Tibial nerve (tissue), 4 donors: ENCODE results near the gene GIMAP7. TPM values are rescaled to one million over a fixed set of nuclear protein-coding genes. Genes with fewer than 3 reads are reported as not detected.

Source experiments
- DNase-seq, 2 donors: peaks; one replicate each; pipeline ENCODE4 v3.0.0-alpha.2; 2019; ENCODE audit warnings: low spot score in 2 of 2
- H3K27ac ChIP-seq, 4 donors: fragments of 200-600 bp; sonication (generic) in 3 of 4; one replicate each; pipeline ENCODE4 v1.5.1; 2017 to 2019; ENCODE audit warnings: mild to moderate bottlenecking in 1 of 4
- H3K27me3 ChIP-seq, 2 donors: fragments of 200-600 bp; sonication (generic) in 1 of 2; one replicate each; pipeline versions ENCODE4 v1.5.1 to v1.6.0; 2017 to 2019
- H3K36me3 ChIP-seq, 3 donors: fragments of 200-600 bp; sonication (generic); one replicate each; pipeline ENCODE4 v1.5.1; 2018 to 2019
- H3K4me1 ChIP-seq, 4 donors: fragments of 200-600 bp; sonication (generic) in 3 of 4; one replicate each; pipeline ENCODE4 v1.5.1; 2017 to 2019
- H3K4me3 ChIP-seq, 4 donors: fragments of 200-600 bp; sonication (generic) in 3 of 4; one replicate each; pipeline ENCODE4 v1.5.1; 2017 to 2019; ENCODE audit warnings: mild to moderate bottlenecking in 1 of 4, moderate library complexity in 1 of 4
- H3K9me3 ChIP-seq, 4 donors: fragments of 200-600 bp; sonication (generic) in 3 of 4; one replicate each; pipeline ENCODE4 v1.5.1; 2017 to 2019
- CTCF ChIP-seq, 5 experiments: fragments of 200-600 bp in 3 of 5; fragments of 450-650 bp in 2 of 5; sonication (generic) in 3 of 5; IDR thresholded peaks; one replicate each; pipeline ENCODE4 v1.5.1; 2016 to 2019; ENCODE audit warnings: antibody characterized with exemption in 5 of 5, mild to moderate bottlenecking in 3 of 5, moderate library complexity in 2 of 5
- EP300 ChIP-seq, 2 donors: sonication (generic); formaldehyde crosslinking; IDR thresholded peaks; one replicate each; pipeline ENCODE4 v1.6.1; 2017; ENCODE audit warnings: antibody characterized with exemption in 2 of 2, mild to moderate bottlenecking in 1 of 2
- POLR2A ChIP-seq, 2 donors: fragments of 450-650 bp; IDR thresholded peaks; one replicate each; pipeline ENCODE4 v1.6.1; 2017; ENCODE audit warnings: antibody characterized with exemption in 2 of 2, mild to moderate bottlenecking in 2 of 2, moderate library complexity in 2 of 2
- WGBS, 2 donors: methylation state at CpG; one replicate each; pipeline ENCODE4 v1.1.5; 2018; 5-methylcytosine and 5-hydroxymethylcytosine counted together
- total RNA-seq, 4 donors: library from RNA; depleted of rRNA; stranded (reverse); fragments of >200 nt; gene quantifications; one replicate each; pipeline ENCODE4 v1.1.0, GENCODE V29; 2016

The GIMAP7 gene
- total RNA-seq, 4 donors from 2014 or later: 18.8 to 25.7 (median 23.6) TPM

- no peak overlapping the region for H3K4me3 ChIP-seq
- no peaks in the 10 kb centered on the region for H3K27me3 ChIP-seq
- no peak overlapping the region for H3K27ac ChIP-seq
- no peaks in the 10 kb centered on the region for H3K9me3 ChIP-seq
- DNase-seq: no peak
- WGBS, 2 donors: 47 to 51% methylated on average over 5 of the region's 5 CpGs
- H3K4me1 ChIP-seq: no peaks in the 10 kb centered on the region
- TF ChIP-seq POLR2A (IDR thresholded peaks at IDR 0.05) (no peak), EP300 (IDR thresholded peaks at IDR 0.05) (no peak), CTCF (IDR thresholded peaks at IDR 0.05) (no peak)
- H3K36me3 ChIP-seq: no peaks in the 10 kb centered on the region
Measured at GRCh38 chr7:150471886-150472285, 42.8 kb upstream of the GIMAP7 start.

- Histone ChIP-seq H3K27ac (no peak overlapping the region), H3K27me3 (no peaks in the 10 kb centered on the region), H3K4me3 (no peak overlapping the region), H3K9me3 (no peaks in the 10 kb centered on the region), H3K4me1 (no peaks in the 10 kb centered on the region), H3K36me3 (peaks cover 0 to 4% (median 0%) of the 10 kb centered on the region in 3 donors)
- no peak for TF ChIP-seq POLR2A (IDR thresholded peaks at IDR 0.05)
- no peak for TF ChIP-seq CTCF (IDR thresholded peaks at IDR 0.05)
- no peak for TF ChIP-seq EP300 (IDR thresholded peaks at IDR 0.05)
- DNase-seq: no peak
- WGBS, 2 donors: 83 to 90% methylated on average over 7 of the region's 7 CpGs
Measured at GRCh38 chr7:150473902-150474301, 40.8 kb upstream of the GIMAP7 start.

GRCh38 chr7:150476285-150476684 is 38.4 kb upstream of the GIMAP7 start:
- Histone ChIP-seq H3K36me3 (peaks cover 0 to 4% (median 0%) of the 10 kb centered on the region in 3 donors), H3K4me1 (no peaks in the 10 kb centered on the region), H3K27me3 (no peaks in the 10 kb centered on the region), H3K27ac (no peak overlapping the region), H3K9me3 (no peaks in the 10 kb centered on the region), H3K4me3 (no peak overlapping the region)
- TF ChIP-seq EP300 (IDR thresholded peaks at IDR 0.05): no peak
- no peak for TF ChIP-seq CTCF (IDR thresholded peaks at IDR 0.05)
- no peak for TF ChIP-seq POLR2A (IDR thresholded peaks at IDR 0.05)
- DNase-seq: no peak
- WGBS, 2 donors: 90 to 94% methylated on average over 3 of the region's 3 CpGs

- no peak overlapping the region for H3K4me3 ChIP-seq
- H3K27ac ChIP-seq: no peak overlapping the region
- H3K27me3 ChIP-seq: no peaks in the 10 kb centered on the region
- TF ChIP-seq CTCF (IDR thresholded peaks at IDR 0.05) (no peak), EP300 (IDR thresholded peaks at IDR 0.05) (no peak), POLR2A (IDR thresholded peaks at IDR 0.05) (no peak)
- WGBS, 2 donors: 87 to 89% methylated on average over 25 of the region's 25 CpGs
- DNase-seq: no peak
- H3K36me3 ChIP-seq: peaks cover 0 to 4% (median 0%) of the 10 kb centered on the region in 3 donors
- no peaks in the 10 kb centered on the region for H3K9me3 ChIP-seq
- H3K4me1 ChIP-seq: peaks cover 0 to under 1% (median 0%) of the 10 kb centered on the region in 4 donors
Measured at GRCh38 chr7:150476819-150477631, 37.6 kb upstream of the GIMAP7 start.

- Histone ChIP-seq H3K36me3 (peaks cover 0 to 4% (median 0%) of the 10 kb centered on the region in 3 donors), H3K9me3 (no peaks in the 10 kb centered on the region), H3K27ac (peak overlapping the region in 1 of 4 donors; percentile 47), H3K4me3 (no peak overlapping the region), H3K4me1 (peaks cover 0 to 3% (median 0%) of the 10 kb centered on the region in 4 donors), H3K27me3 (no peaks in the 10 kb centered on the region)
- TF ChIP-seq EP300 (IDR thresholded peaks at IDR 0.05) (no peak), CTCF (IDR thresholded peaks at IDR 0.05) (no peak), POLR2A (IDR thresholded peaks at IDR 0.05) (no peak)
- WGBS, 2 donors: 64 to 74% methylated on average over 3 of the region's 3 CpGs
- no peak for DNase-seq
Measured at GRCh38 chr7:150479023-150479716, 35.5 kb upstream of the GIMAP7 start.
